NCI-H345 (cell line): ENCODE measurements around the gene CRYBB2.
"Not testable (repeated sequence)": the region's sequence is repeated elsewhere in the genome, so short reads cannot be mapped to it uniquely, and the experiment has no call there.

Experiments
- DNase-seq: peaks from one replicate; lab custom pipeline; 2025; lab: John Stamatoyannopoulos, UW

The CRYBB2 gene

GRCh38 chr22:25219211-25219689 lies at the start of gene CRYBB2:
Gene CRYBB2 (plus strand): TSS chr22:25219639. CDS start chr22:25221430, 1,791 bp downstream.
- DNase-seq = no peak

GRCh38 chr22:25170426-25170980 lies 48.9 kb upstream of the CRYBB2 start:
- no peak for DNase-seq

DNA sequence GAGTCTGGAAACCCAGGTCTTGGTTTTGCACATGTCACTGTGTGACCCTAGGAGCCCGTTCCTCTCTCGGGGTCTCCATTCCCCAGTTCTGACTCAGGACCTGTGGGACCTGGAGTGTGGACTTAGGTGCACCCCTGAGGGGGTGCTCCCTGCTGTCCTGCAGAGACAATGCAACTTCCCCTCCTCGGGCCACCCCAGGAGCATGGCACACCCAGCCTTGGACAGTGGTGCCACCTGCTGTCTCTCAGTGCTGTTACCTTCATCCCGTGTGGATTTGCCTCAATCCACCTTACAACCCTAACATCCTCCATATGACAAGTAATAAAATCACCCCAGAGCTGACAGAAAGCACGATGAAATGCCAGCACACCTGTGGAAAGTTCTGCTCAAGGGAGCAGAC lies 47.3 kb upstream of the CRYBB2 start:
- peak; percentile 5 for DNase-seq

DNA sequence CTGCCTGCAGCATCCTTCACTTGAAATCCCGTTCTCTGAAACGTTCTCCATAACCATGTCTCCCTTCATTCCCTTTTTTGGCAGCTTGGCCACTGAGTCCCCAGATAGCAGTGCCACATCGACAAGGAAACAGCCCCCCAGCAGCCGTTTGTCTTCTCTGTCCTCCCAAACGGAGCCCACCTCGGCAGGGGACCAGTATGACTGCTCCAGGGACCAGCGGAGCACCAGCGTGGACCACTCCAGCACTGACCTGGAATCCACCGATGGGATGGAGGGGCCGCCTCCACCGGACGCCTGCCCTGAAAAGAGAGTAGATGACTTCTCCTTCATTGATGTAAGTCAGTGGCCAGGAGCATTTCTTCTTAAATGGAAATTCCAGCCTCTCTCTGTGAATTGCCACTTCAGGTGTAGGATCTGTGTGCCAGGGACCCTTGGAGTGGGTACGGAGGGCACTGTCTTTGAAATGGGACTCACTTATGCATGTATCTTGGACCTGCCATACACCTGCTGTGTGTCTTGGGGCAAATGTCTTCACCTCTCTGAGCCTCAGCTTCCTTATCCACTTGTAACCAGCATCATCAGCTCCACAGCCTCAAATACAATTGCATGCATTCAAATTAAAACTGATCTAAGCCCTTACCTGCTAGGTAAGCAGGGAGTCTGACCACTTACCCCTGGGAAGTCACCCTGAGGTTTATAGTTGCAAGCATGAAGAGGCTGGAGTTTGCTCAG lies 45.1 kb upstream of the CRYBB2 start:
- DNase-seq = no peak

DNA sequence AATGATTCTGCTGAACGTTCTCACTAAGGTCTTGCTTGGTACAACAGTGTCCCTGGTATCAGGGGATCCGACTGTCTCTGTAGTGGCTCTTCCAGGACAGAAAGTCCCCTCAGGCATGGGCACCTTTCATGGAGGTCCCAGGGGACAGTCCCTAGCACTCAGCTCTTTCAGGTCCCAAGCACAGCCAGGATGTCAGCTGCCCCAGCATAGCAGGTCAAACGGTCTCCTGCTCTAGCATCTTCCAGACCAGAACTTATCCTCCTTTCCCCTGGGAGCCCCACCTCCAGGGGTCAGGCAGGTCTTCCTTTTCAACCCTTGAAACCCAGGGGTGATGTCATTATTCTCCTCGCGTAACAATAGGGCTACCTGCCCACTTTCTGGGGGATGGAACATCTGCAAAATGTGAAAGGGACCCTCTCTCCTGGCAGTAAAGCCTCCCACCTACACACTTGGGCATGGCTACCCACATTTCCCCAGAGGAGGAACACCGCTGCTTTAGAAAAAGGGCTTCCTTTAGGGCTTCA lies 44.5 kb upstream of the CRYBB2 start:
- DNase-seq = no peak

- DNase-seq = no peak
These were observed 43.3 kb upstream of the CRYBB2 start for GRCh38 chr22:25176175-25176574.

GRCh38 chr22:25176799-25177198 lies 42.6 kb upstream of the CRYBB2 start:
- DNase-seq = no peak

DNA sequence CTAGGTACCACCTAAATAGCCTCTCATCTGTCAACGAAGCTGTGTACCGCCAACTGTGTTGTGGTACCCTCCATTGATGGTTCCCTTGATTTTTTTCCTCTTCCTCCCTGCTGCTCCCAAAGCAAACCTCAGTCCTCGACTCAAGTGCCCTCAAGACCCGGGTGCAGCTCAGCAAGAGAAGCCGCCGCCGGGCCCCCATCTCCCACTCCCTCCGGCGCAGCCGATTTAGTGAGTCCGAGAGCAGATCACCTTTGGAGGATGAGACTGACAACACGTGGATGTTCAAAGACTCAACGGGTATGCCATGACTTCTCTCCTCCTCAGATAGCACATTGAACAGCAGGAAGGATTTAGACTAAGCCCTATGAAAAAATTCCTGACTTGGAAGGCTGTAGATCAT lies 42.2 kb upstream of the CRYBB2 start:
- no peak for DNase-seq

DNA sequence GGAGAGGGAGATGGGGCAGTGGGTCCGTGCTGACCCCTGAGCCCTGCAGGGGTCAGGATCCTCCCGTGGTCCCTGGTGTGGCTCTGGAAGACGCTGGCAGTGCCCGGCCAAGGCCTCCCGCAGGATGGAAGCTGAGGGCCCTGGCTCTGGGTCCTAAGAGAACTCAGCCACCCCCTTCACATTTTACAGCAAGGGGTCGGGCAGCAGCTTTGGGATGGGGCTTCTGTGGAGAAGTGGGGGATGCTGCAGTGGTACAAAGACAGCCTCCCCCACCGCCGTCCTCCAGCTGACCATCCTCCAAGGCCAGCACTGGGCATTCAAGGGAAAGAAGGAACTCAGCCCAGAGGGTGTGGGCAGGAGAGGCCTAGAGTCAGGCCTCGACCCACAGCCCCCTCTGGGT lies 41.5 kb upstream of the CRYBB2 start:
- DNase-seq = no peak

DNA sequence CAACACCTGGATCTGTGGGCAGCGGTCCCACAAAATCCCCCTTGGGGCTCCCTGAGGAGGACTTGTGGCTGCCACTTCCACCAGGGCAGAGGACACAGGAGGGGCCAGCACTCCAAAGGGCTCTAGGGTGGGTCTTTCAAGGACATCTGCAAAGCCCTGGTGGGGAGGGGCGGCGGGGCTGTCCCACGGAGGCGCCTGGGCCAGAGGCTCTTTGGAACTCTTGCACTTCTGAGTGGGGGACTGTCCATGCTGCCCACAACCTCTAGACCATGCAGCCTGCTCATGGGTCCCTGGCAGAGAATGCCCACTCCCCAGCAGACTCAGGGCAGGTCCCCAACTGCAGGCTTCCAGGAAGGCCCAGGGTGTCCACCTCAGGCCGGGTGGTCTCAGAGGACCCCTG lies 41.1 kb upstream of the CRYBB2 start:
- DNase-seq = not testable (repeated sequence)

GRCh38 chr22:25178869-25179631 lies 40.4 kb upstream of the CRYBB2 start:
- not testable (repeated sequence) for DNase-seq

GRCh38 chr22:25182131-25183110 lies 37.0 kb upstream of the CRYBB2 start:
- DNase-seq = no peak

- no peak for DNase-seq
These were observed 35.4 kb upstream of the CRYBB2 start for GRCh38 chr22:25183949-25184619.

- DNase-seq = no peak
These were observed 33.3 kb upstream of the CRYBB2 start for GRCh38 chr22:25186140-25186539.

- DNase-seq = no peak
These were observed 32.0 kb upstream of the CRYBB2 start for GRCh38 chr22:25187469-25187868.

DNA sequence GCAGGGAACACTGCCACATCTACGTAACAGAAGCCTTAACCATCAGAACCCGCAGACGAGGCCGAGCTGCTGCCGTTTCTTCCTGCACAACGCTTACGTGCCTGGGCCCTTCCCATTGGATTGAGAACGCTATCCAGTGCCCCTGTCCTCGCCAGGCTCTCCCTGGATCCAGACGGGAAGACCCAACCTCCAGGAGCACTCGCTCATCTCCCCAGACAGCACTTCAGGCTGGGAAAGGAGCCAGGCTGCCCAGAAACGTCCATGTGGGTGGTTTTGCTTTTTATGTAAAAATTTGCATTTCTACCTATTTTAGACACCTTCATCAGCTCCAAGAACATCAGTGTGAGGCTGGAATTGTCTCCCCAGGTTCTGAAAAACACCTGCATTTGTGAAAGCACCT lies 27.0 kb upstream of the CRYBB2 start:
- no peak for DNase-seq

GRCh38 chr22:25193130-25193529 lies 26.3 kb upstream of the CRYBB2 start:
- DNase-seq = no peak

- no peak for DNase-seq
These were observed 25.9 kb upstream of the CRYBB2 start for GRCh38 chr22:25193548-25193947.

- DNase-seq = no peak
These were observed 23.1 kb upstream of the CRYBB2 start for GRCh38 chr22:25196326-25196725.

DNA sequence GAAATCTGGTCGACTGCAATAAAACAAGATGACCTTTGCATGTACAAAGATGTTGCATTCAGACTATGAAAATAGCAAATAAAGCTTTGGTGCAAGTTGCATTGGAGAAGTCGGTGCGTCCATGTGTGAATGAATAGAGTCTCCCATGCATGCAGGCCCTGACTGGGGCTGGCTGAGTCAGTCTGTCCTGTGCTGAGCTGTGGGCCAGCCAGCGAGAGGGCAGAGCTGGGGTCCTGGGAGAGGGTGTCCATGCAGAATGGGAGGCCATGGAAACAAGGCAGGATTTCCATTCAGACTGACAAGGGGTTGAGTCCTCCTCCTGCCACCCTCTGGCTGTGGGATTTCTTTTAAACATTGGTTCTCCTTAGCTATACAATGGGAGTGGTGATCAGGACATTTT lies 22.1 kb upstream of the CRYBB2 start:
- DNase-seq = no peak
